Activated naive CD4-positive, alpha-beta T cell treated with anti-CD3 and anti-CD28 coated beads, Interleukin-2, amount 10 ng/mL, durations not matched to agents 7 days and 5 days (primary cell): ENCODE measurements around the gene ATP13A1.

Experiments
- CTCF ChIA-PET: fragments of 350-600 bp; sonication (Branson Sonifier 250); formaldehyde crosslinking; loops from one replicate; lab custom pipeline; 2021; ENCODE audit warnings: antibody characterized with exemption; lab: Charles Lee
- DNase-seq: peaks from one replicate; pipeline ENCODE4 v3.0.0-alpha.2; 2020
- H3K27ac Mint-ChIP-seq: one replicate; pipeline ENCODE4 v1.8.0; 2021; ENCODE audit warnings: mild to moderate bottlenecking, moderate library complexity, mixed read lengths
- H3K27me3 Mint-ChIP-seq: one replicate; pipeline ENCODE4 v1.8.0; 2021; ENCODE audit warnings: mild to moderate bottlenecking, mixed read lengths
- H3K36me3 Mint-ChIP-seq: one replicate; pipeline ENCODE4 v1.8.0; 2021; ENCODE audit warnings: mixed read lengths
- H3K4me1 Mint-ChIP-seq: one replicate; pipeline ENCODE4 v1.8.0; 2021; ENCODE audit warnings: mixed read lengths
- H3K4me3 Mint-ChIP-seq: one replicate; pipeline ENCODE4 v1.8.0; 2021; ENCODE audit warnings: mild to moderate bottlenecking, moderate library complexity, mixed read lengths
- H3K9me3 Mint-ChIP-seq: one replicate; pipeline ENCODE4 v1.8.0; 2021; ENCODE audit warnings: mixed read lengths

The ATP13A1 gene

DNA sequence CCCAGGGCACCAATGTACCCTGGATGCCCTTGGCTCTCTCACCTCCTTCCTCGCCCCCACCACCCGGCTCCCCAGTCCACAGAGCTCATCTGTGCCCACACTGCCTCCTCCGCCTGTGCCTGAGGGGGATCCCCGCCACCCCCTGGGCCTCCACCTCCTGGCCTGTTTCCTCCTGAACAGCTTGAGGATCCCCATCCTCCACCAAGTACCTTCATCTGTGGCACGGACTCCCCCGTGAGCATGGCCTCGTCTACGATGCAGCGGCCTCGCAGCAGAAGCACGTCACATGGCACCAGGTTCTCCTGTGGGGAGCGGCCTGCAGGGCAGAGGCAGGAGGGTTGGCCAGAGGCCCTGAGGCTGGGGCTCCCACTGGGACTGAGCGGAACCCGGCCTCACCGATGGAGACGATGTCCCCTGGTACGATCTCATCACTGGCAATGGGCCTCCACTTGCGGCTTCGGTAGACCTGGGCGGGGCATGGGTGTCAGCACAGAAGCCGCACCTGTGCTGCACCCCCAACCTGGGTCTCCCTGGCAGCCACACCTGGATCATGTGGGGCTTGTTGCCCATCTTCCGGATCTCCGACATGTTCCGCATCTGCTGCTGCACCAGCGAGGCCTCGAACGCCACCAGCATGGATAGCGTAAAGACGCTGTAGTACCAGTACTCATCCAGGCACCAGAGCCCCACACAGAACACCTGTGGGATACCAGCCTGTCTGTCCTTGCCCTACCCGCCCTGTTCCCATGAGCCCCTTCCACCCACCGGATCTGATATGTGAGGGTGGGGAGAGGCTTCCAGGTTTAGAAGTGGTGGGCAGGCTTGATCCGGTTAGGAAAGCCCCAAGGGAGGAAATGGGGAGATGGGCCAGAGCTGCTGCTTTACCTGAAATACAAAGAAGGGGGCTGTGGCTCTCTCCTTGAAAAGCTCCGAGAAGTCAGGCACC lies 6.8 kb downstream of the ATP13A1 start:
- Mint-ChIP-seq H3K27ac (peak overlapping the region; percentile 24), H3K36me3 (peaks cover 63% of the 10 kb centered on the region), H3K4me1 (peaks cover 11% of the 10 kb centered on the region), H3K9me3 (no peaks in the 10 kb centered on the region), H3K27me3 (no peaks in the 10 kb centered on the region), H3K4me3 (no peak overlapping the region)
- CTCF ChIA-PET: no interaction called here
- DNase-seq: no peak

GRCh38 chr19:19655641-19656343 lies 7.7 kb downstream of the ATP13A1 start:
- Mint-ChIP-seq H3K27me3 (no peaks in the 10 kb centered on the region), H3K4me3 (no peak overlapping the region), H3K27ac (peak overlapping the region; percentile 24), H3K36me3 (peaks cover 58% of the 10 kb centered on the region), H3K4me1 (peaks cover 3% of the 10 kb centered on the region), H3K9me3 (no peaks in the 10 kb centered on the region)
- DNase-seq: no peak
- CTCF ChIA-PET: no interaction called here

DNA sequence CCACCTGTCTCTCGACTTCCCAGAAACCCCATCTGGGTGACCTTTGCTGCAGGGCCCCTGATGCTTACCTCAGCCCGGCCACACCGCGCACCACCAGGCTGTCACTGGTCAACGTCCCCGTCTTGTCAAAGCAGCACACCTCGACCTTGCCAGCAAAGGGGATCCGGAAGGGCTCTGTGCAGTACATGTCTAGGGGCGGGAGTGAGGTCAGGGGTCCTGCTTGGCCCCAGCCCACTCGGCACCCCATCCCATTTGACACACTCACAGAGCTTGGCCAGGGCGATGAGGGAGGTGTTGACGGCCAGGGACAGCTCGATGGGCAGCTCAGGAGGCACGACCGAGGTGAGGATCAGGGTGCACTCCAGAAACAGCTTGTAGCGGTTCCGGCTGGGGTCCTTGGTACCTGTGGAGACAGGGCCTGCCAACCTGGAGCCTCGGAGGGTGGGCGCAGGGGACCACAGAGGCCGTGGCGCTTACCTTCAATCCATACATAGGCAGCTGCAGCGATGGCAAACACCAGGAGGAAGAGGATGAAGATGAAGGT lies 8.4 kb downstream of the ATP13A1 start:
- H3K36me3 Mint-ChIP-seq: peaks cover 60% of the 10 kb centered on the region
- CTCF ChIA-PET: no interaction called here

GRCh38 chr19:19654441-19654840 lies 9.0 kb downstream of the ATP13A1 start:
- CTCF ChIA-PET: interaction anchor here (1.2 kb wide), 1 partner anchor 11 kb away, joined by 6 read pairs; the partner anchor contains the start of gene GMIP
- Mint-ChIP-seq H3K27ac (no peak overlapping the region), H3K36me3 (peaks cover 60% of the 10 kb centered on the region)

More for the DNA sequence above, 8.4 kb downstream of the ATP13A1 start:
- Mint-ChIP-seq H3K4me1 (peaks cover 3% of the 10 kb centered on the region), H3K4me3 (no peak overlapping the region), H3K27ac (no peak overlapping the region), H3K9me3 (no peaks in the 10 kb centered on the region), H3K27me3 (no peaks in the 10 kb centered on the region)
- no peak for DNase-seq

DNA sequence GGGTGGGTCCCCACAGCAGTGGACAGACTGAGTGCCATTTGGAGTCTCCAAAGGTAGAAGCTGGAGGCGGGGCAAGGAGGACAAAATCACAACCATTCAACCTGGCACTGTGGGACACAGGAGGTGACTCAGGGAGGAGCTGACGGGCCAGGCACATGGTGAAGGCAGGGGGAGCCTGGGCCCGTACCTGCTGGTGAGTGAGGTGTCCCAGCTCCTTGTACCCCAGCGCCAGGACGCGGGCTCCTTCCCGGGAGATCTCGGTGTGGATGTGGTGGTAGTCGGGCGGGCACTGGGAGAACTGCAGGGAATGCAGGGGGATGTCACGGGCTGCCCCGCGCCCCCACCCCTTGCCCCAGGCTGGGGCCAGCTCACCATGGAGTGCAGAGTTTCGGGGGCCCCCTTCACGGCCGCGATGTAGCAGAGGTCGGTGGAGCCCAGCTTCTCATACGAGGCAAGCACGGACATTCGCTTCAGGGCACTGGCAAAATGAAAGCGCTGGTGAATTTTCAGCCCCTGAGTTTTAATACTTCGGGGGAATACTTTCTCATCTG lies 9.8 kb downstream of the ATP13A1 start:
- no peak for DNase-seq
- peaks cover 59% of the 10 kb centered on the region for H3K36me3 Mint-ChIP-seq
- CTCF ChIA-PET: interaction anchor here (1.2 kb wide), 1 partner anchor 10 kb away, joined by 6 read pairs; the partner anchor contains the start of gene GMIP
- no peaks in the 10 kb centered on the region for H3K9me3 Mint-ChIP-seq
- no peak overlapping the region for H3K4me3 Mint-ChIP-seq
- H3K27me3 Mint-ChIP-seq: no peaks in the 10 kb centered on the region
- peak overlapping the region; percentile 55 for H3K27ac Mint-ChIP-seq
- H3K4me1 Mint-ChIP-seq: peaks cover 3% of the 10 kb centered on the region

More at GRCh38 chr19:19654441-19654840, 9.0 kb downstream of the ATP13A1 start:
- no peak overlapping the region for H3K4me3 Mint-ChIP-seq
- H3K27me3 Mint-ChIP-seq: no peaks in the 10 kb centered on the region
- no peaks in the 10 kb centered on the region for H3K9me3 Mint-ChIP-seq
- H3K4me1 Mint-ChIP-seq: peaks cover 3% of the 10 kb centered on the region
- DNase-seq: no peak

- DNase-seq: no peak
- Mint-ChIP-seq H3K4me1 (no peaks in the 10 kb centered on the region), H3K4me3 (no peak overlapping the region), H3K9me3 (no peaks in the 10 kb centered on the region), H3K27me3 (no peaks in the 10 kb centered on the region), H3K27ac (no peak overlapping the region), H3K36me3 (peaks cover 57% of the 10 kb centered on the region)
- CTCF ChIA-PET: interaction anchor here (0.8 to 1.0 kb wide), 2 partner anchors 120 to 163 kb away, joined by 3 read pairs; no protein-coding TSS in a partner anchor
These were observed 10.8 kb downstream of the ATP13A1 start for GRCh38 chr19:19652482-19653295.

DNA sequence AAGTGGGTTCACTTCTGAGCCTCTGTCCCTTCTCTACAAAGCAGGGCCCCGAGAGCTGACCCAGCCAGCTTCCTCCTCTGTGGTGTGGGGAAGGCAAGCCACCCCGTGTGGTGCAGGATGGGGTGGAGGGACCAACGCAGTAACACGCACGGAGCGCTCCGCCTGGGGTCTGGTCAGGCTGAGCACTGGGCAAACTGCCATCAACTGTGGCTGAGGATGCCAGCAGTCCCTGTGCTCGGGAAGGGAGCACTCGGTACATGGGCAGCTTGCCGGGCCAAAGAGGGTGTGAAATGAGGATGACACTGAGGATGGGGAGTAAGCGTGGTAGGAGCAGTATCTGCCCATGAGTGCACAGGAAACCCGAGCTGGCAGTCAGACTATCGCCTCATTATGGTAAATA lies 12.4 kb downstream of the ATP13A1 start:
- Mint-ChIP-seq H3K27me3 (no peaks in the 10 kb centered on the region), H3K4me3 (no peak overlapping the region), H3K4me1 (no peaks in the 10 kb centered on the region), H3K27ac (no peak overlapping the region), H3K36me3 (peaks cover 55% of the 10 kb centered on the region), H3K9me3 (no peaks in the 10 kb centered on the region)
- CTCF ChIA-PET: no interaction called here
- no peak for DNase-seq

GRCh38 chr19:19650331-19650730 lies 13.1 kb downstream of the ATP13A1 start:
- Mint-ChIP-seq H3K27me3 (no peaks in the 10 kb centered on the region), H3K9me3 (no peaks in the 10 kb centered on the region), H3K4me1 (no peaks in the 10 kb centered on the region), H3K27ac (no peak overlapping the region), H3K36me3 (peaks cover 57% of the 10 kb centered on the region), H3K4me3 (no peak overlapping the region)
- DNase-seq: no peak
- CTCF ChIA-PET: interaction anchor here (1.0 kb wide), 1 partner anchor 119 kb away, joined by 3 read pairs; no protein-coding TSS in a partner anchor

- peak overlapping the region; percentile 68 for H3K27ac Mint-ChIP-seq
- peaks cover 58% of the 10 kb centered on the region for H3K36me3 Mint-ChIP-seq
These were observed 13.9 kb downstream of the ATP13A1 start for GRCh38 chr19:19649580-19649995.

GRCh38 chr19:19649155-19649554 lies 14.3 kb downstream of the ATP13A1 start:
- CTCF ChIA-PET: interaction anchor here (0.8 kb wide), 1 partner anchor 118 kb away, joined by 3 read pairs; no protein-coding TSS in a partner anchor
- no peaks in the 10 kb centered on the region for H3K9me3 Mint-ChIP-seq
- no peak overlapping the region for H3K4me3 Mint-ChIP-seq
- peak overlapping the region; percentile 68 for H3K27ac Mint-ChIP-seq
- H3K4me1 Mint-ChIP-seq: peaks cover 2% of the 10 kb centered on the region
- peaks cover 57% of the 10 kb centered on the region for H3K36me3 Mint-ChIP-seq
- DNase-seq: no peak
- H3K27me3 Mint-ChIP-seq: no peaks in the 10 kb centered on the region

More at GRCh38 chr19:19649580-19649995, 13.9 kb downstream of the ATP13A1 start:
- Mint-ChIP-seq H3K9me3 (no peaks in the 10 kb centered on the region), H3K4me1 (no peaks in the 10 kb centered on the region), H3K27me3 (no peaks in the 10 kb centered on the region), H3K4me3 (no peak overlapping the region)
- CTCF ChIA-PET: interaction anchor here (0.8 kb wide), 1 partner anchor 118 kb away, joined by 3 read pairs; no protein-coding TSS in a partner anchor
- no peak for DNase-seq

GRCh38 chr19:19647037-19647835 lies 16.2 kb downstream of the ATP13A1 start:
- H3K4me1 Mint-ChIP-seq: peaks cover 11% of the 10 kb centered on the region
- H3K9me3 Mint-ChIP-seq: no peaks in the 10 kb centered on the region
- CTCF ChIA-PET: interaction anchor here (4.0 kb wide), 1 partner anchor 115 kb away, joined by 38 read pairs; no protein-coding TSS in a partner anchor
- no peak for DNase-seq
- peaks cover 49% of the 10 kb centered on the region for H3K36me3 Mint-ChIP-seq
- no peak overlapping the region for H3K4me3 Mint-ChIP-seq
- no peaks in the 10 kb centered on the region for H3K27me3 Mint-ChIP-seq
- no peak overlapping the region for H3K27ac Mint-ChIP-seq

- CTCF ChIA-PET: interaction anchor here (0.9 to 4.0 kb wide), 5 partner anchors 14 to 115 kb away, joined by 3 to 38 read pairs (median 3); no protein-coding TSS in a partner anchor
- no peak for DNase-seq
- Mint-ChIP-seq H3K36me3 (peaks cover 48% of the 10 kb centered on the region), H3K4me3 (no peak overlapping the region), H3K4me1 (peaks cover 19% of the 10 kb centered on the region), H3K9me3 (no peaks in the 10 kb centered on the region), H3K27me3 (no peaks in the 10 kb centered on the region), H3K27ac (no peak overlapping the region)
These were observed 18.1 kb downstream of the ATP13A1 start for GRCh38 chr19:19645233-19645870.
